Skin of body (tissue), 2 donors: ENCODE data around the gene CCDC136. TPM values are rescaled to one million over a fixed set of nuclear protein-coding genes. Genes with fewer than 3 reads are reported as not detected.
A peak's percentile ranks its signal among the peaks of the same experiment; 100 is the strongest.

Experiments used
- DNase-seq: peaks from one replicate; lab custom pipeline; 2025; lab: John Stamatoyannopoulos, UW
- total RNA-seq: library from RNA; depleted of rRNA; stranded (reverse); fragments of >200 nt; gene quantifications from one replicate; pipeline ENCODE4 v1.2.3, GENCODE V29; 2014

Gene CCDC136
- total RNA-seq, 1 donor from 2014 or later, result 6.1 TPM

DNA sequence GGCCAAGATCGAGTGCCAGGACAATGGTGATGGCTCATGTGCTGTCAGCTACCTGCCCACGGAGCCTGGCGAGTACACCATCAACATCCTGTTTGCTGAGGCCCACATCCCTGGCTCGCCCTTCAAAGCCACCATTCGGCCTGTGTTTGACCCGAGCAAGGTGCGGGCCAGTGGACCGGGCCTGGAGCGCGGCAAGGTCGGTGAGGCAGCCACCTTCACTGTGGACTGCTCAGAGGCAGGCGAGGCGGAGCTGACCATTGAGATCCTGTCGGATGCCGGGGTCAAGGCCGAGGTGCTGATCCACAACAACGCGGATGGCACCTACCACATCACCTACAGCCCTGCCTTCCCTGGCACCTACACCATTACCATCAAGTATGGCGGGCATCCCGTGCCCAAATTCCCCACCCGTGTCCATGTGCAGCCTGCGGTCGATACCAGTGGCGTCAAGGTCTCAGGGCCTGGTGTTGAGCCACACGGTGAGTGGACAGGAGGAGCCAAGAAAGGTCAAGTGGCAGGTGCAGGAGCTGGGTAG, 53.1 kb downstream of the CCDC136 start:
- no peak for DNase-seq

DNA sequence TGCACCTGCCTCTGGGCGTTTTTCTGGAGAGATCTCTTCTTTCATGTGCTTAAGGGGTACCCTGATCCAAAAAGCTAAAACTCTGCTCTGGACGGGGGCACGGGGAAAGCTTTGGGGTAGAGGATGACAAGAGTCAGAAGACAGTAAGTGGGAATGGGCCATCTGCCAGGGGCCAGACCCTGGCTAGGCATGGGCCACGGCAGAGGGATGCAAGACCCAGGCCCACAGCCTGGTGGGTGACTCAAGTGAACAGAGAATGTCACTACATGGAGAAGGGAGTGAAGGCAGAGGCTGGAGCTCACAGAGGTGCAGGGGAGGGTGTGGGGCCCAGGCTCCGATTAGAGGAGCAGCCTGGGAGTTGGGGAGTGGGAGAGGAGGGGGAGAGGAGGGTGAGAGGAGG, 53.7 kb downstream of the CCDC136 start:
- no peak for DNase-seq

- DNase-seq, result no peak
These were observed 54.2 kb downstream of the CCDC136 start for GRCh38 chr7:128845987-128846386.

- DNase-seq, result no peak
These were observed 55.1 kb downstream of the CCDC136 start for GRCh38 chr7:128846781-128847444.

DNA sequence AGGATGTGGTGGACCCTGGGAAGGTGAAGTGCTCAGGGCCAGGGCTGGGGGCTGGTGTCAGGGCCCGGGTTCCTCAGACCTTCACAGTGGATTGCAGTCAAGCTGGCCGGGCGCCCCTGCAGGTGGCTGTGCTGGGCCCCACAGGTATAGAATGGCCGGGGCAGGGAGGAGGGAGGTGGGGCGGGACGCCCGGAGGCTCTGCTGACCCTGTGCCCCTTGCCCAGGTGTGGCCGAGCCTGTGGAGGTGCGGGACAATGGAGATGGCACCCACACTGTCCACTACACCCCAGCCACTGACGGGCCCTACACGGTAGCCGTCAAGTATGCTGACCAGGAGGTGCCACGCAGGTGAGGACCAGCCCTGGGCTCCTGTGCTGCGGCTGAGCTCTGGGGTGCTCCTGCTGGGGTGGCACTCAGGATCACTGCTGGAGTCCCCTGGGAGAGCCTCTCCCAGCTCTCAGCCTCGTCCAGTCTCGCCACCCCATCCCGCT, 56.0 kb downstream of the CCDC136 start:
- DNase-seq, result no peak

DNA sequence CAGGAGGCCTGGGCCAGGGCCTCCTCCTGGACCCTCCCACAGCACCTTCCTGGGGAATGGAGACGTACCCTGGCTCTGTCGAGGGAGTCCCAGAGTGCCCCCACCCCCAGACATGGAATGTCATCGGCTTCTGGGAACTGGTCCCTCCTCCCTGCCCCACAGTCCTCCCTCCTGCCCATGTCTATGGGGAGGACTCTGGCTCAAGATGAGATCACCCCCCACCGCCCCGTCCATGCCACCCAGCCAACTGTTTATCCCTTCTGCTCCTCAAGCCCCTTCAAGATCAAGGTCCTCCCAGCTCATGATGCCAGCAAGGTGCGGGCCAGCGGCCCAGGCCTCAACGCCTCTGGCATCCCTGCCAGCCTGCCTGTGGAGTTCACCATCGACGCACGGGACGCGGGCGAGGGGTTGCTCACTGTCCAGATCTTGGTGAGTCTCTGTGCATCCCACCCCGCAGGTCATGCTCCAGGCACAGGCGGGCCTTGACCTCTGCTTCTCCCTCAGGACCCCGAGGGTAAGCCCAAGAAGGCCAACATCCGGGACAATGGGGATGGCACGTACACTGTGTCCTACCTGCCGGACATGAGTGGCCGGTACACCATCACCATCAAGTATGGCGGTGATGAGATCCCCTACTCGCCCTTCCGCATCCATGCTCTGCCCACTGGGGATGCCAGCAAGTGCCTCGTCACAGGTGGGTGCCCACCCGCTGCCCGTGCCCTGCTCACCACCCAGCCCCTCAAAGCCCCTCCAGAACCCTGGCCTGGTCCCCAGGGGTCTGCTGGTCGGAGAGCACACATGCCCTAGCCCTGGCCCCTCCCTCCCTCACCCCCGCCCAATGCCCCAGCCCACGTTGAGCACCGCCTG, 56.8 kb downstream of the CCDC136 start:
- DNase-seq, result no peak

GRCh38 chr7:128849156-128849515, 57.4 kb downstream of the CCDC136 start:
- no peak for DNase-seq

- DNase-seq, result no peak
These were observed 58.2 kb downstream of the CCDC136 start for GRCh38 chr7:128849804-128850490.

DNA sequence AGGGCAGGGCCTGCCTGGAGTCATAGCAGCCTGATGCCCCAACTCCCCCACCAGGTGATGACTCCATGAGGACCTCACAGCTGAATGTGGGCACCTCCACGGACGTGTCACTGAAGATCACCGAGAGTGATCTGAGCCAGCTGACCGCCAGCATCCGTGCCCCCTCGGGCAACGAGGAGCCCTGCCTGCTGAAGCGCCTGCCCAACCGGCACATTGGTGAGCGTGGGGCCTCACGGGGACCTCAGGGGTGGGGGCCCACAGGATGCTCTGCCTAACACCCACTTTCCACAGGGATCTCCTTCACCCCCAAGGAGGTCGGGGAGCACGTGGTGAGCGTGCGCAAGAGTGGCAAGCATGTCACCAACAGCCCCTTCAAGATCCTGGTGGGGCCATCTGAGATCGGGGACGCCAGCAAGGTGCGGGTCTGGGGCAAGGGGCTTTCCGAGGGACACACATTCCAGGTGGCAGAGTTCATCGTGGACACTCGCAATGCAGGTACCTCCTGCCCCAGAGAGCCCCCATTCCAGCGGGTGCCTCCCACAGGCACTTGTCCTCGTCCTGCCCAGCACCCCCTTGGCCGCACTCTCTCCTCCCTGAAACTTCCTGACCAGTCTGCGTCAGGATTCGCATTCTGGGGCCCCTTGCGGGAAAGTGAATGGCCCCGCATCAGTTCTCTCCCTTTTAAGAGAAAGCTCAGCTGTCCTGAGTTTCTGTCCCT, 60.9 kb downstream of the CCDC136 start:
- no peak for DNase-seq

GRCh38 chr7:128853799-128854198, 62.0 kb downstream of the CCDC136 start:
- DNase-seq, result no peak

- no peak for DNase-seq
These were observed 62.6 kb downstream of the CCDC136 start for GRCh38 chr7:128854396-128854795.

DNA sequence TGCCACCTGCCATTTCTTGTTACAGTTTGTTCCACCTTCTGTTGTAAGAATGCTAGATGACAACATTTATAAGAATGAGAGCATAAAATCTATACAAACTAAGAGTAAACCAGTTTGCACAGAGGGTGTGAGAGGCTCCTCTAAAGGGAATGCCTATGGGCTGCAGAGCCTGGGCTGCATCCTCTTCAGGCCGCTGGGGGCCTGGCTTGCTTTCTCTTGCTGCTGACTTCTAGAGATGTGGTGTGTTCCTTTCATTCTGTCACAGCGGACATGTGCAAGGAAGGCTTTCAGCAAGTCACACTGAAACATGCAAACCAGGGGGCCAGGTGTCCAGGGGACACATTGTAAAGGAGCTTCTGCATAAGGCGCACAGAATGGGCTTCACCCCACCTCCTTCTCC, 63.8 kb downstream of the CCDC136 start:
- no peak for DNase-seq

- no peak for DNase-seq
These were observed 64.4 kb downstream of the CCDC136 start for GRCh38 chr7:128856001-128856718.

GRCh38 chr7:128858380-128859231, 66.8 kb downstream of the CCDC136 start:
- DNase-seq, result no peak

- DNase-seq, result no peak
These were observed 67.7 kb downstream of the CCDC136 start for GRCh38 chr7:128859232-128860157.

GRCh38 chr7:128860158-128861073, 68.6 kb downstream of the CCDC136 start:
- DNase-seq, result peak; percentile 58

DNA sequence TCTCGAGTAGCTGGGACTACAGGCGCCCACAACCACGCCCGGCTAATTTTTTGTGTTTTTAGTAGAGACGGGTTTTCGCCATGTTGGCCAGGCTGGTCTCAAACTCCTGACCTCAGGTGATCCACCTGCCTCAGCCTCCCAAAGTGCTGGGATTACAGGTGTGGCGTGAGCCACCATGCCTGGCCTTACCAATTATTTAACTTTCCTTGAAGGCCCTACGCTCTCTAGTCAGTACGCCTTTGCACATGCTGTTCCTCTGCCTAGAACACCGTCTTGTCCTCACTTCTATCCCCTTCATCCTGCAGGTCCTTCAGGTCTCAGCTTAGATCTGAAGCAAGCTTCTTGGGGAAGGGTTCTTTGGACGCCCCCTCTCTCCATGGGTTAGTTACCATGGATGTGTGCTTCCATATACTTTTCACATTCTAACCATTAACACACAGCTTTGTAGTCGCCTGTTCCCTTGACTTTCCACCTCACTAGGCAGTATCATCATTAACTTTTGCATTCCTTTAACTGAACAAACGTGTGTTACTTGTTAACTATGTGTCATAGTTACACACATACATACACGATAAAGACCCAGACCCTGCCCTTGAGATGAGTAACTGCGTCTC, 70.3 kb downstream of the CCDC136 start:
- no peak for DNase-seq
